NCI-H2029 (cell line): ENCODE data around the gene NHLRC1.

Experiments used
- DNase-seq: peaks from one replicate; lab custom pipeline; 2025; lab: John Stamatoyannopoulos, UW

The NHLRC1 gene

DNA sequence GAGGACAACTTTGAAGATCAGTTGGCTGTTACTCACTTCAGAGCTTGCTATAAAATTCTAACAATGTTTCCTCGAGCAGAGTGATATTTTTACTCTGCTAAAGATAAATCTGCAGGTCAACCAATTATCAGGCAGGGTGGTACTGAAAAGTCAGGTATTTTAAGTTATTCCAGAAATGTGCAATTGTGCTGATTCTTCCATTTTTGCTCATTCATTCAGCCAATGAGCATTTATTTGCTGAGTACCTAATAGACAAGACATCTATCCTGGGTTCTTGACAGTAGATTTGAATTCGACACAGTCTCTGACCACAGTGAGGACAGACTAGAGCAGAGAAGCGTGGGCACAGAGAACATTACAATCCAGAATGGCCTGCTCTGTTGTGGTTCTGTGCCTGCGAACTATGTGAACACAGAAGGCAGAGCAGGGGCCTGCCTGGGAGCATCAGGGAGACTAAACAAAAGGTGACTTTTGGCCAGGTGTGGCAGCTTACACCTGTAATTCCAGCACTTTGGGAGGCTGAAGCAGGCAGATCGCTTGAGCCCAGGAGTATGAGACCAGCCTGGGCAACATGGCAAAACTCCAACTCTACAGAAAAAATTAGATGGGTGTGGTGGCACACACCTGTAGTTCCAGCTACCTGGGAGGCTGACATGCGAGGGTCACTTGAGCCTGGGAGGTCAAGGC is 17.6 kb upstream of the NHLRC1 start:
- DNase-seq: no peak

DNA sequence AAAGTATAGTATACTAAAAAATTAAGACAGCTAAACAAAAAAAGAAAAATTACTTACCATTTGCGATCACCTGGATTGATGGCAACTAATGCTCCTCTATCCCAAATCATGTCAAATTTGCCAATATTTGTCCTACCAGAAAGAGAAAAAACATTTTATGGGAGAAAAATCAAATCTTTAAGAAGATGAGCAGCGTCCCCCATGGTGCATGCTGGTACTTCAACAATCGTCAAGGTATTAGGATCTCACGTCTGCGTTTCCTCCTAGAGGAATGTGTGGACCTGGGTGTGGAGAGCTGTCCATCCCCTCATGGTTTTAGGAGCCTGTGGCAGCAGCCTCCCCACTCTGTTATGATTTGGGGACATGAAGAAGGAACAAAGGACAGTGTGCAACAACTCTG is 16.4 kb upstream of the NHLRC1 start:
- no peak for DNase-seq

DNA sequence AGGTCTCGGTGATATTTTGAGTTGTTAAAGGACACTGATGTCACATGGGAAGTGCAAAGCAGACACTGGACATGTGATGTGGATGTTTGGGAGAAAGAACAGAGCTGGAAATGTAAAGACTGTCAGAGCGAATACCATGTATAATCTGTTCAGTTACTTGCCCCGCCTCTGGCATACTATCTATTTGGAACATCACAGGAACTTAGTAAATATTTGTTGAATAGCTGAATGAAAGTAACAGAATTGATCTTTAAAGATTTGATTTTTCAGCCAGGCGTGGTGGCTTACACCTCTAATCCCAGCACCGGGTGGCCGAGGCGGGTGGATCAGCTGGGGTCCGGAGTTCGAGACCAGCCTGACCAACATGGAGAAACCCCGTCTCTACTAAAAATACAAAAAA is 13.8 kb upstream of the NHLRC1 start:
- no peak for DNase-seq

DNA sequence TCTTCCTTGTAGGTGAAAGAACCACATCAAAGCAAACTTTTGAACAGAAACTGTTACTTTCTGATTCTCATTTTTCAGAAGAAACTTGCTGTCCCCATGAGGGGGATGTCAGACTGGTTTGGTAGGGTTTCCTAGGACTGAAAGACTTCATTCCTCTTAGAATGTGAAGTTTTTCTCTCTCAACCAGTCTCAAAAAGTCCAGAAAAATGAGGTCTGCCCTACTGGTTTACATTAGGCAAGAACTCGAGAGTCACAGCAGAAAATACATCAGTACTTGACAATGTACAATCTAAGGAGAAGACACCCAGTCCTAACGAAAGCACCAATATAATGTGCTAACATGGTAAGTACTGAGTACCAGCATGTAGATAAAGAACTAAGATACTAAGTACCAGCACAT is 12.7 kb upstream of the NHLRC1 start:
- no peak for DNase-seq

DNA sequence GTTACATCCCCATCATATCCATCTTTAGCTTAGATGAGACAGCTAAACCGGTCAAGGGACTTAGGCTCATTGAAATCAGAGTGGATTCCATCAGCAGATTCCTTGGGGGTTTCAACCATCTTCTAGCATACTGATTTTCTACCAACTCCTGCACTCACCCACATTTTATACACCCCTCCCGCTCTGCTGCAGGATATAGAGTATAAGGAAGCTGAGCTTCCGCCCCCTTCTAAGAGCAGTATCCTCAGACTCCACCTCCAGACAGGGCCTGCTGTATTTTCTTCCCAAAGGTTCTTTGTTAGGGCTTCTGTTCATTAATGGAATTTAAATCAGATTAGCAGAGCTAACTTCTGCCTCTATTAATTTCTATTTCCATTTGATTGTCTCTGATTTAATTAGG is 9.9 kb upstream of the NHLRC1 start:
- no peak for DNase-seq

DNA sequence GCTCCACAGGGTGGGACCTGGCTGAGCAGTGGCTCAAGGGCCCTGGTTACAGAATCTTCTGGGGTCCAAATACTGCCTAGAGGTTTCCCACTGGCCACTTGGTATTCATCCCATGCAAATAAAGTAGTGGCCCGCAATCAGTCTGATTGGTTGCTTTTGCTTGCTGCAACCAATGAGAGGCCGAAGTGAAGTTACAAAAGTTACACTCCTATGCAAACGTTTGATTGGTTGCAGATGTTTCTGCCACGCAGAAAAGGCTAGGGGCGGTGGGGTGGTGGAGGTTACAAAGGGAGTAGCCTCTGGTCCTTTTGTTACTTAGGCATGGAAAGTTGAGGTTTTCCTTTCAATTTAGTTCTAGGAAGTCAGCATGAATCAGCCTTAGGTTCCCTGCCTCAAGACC is 3.6 kb upstream of the NHLRC1 start:
- no peak for DNase-seq

DNA sequence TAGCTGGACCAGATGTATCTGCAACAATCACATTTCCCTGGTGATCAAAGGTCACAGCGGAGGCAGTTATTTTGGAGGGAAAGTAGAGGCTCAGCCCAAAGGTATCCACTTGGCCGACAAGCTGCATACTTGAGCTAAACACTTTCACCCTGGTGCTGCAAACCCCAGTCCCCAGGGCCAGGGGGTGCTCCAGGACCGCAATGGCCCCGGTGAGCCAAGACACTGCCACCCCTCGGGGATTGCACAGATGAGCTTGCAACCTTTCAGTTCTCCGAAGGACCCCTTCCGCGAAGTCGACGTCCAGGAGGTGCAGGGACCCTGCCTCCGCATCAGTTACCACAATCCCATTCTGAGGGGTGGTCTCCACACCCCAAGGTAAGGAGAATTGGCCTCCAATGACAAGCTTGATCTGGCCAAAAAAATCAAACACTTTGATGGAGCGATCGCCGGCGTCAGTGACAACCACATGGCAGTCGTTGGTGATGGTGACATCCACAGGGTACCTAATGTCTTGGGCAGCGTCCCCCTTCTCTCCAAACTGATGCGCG is 823 bp downstream of the NHLRC1 start:
- no peak for DNase-seq

DNA sequence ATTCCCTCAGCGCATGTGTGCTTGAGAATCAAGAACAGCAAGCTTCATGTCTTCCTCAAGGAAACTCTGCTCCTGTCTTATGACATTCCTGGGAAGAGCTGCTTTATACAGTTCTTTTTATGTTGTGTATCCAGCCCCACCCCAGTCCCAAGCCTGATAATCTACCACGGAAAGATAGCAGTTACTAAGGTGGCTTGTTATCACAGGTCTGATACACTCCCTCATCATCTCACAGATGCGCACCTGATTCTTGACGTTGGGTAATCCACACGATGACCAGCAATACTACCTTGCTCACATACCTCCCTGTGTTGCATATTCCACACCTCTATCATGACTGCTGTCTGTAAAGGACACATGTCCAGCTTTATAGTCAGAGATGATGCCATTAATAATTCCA is 3.2 kb downstream of the NHLRC1 start:
- DNase-seq: no peak

DNA sequence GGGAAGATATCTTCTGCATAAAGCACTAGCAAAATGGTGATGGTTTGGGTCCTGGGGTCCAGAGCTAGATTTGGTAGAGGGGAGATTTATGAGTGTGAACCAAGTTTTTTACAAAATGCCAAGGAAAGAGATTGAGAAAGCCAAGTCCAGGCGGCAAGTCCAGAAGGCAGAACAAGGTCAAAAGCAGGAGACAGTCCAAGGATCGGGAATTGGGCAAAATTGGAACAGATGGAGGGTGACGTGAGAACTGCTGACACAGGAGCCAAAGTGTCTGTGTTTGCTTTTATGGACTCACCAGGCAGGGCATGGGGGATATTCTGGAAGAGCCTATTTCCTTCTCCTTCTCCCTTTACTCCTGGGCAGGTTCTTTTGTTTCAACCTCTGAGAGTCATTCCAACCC is 4.1 kb downstream of the NHLRC1 start:
- DNase-seq: peak; percentile 47

DNA sequence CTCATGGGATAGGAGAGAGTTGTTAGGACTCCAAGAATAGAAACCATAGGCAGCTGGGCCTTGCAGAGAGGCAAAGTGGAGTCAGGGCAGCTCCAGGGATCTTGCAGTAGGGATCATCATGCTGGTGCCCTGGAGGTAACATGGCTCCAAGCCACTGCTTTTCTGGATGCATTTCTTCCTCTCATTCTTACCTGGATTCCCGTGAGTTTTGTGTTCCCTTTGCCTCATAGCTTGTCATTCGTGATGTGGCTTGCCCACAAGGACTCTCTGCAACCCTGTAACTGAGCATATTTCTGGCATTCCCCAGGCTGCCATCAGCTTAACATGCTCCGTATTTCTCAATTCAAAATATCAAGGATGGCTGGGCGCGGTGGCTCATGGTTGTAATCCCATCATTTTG is 5.3 kb downstream of the NHLRC1 start:
- no peak for DNase-seq

DNA sequence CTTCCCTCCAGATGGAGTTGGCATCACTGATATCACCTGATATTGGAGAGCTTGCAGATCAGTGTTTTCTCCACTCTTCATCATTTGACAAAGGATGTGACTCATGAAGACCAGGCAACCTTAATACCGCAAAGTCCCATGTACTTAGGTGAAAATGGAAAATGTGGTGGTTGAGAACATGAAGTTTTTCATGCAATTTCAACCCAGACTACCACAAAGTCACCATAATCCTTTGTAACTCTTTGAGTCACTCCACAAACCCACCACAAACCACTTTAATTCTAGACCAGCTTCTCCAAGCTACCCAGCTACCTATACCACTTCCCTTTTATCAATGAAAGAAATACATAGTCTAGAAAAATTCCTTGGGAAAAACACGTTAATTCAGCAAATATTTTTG is 7.1 kb downstream of the NHLRC1 start:
- DNase-seq: no peak

DNA sequence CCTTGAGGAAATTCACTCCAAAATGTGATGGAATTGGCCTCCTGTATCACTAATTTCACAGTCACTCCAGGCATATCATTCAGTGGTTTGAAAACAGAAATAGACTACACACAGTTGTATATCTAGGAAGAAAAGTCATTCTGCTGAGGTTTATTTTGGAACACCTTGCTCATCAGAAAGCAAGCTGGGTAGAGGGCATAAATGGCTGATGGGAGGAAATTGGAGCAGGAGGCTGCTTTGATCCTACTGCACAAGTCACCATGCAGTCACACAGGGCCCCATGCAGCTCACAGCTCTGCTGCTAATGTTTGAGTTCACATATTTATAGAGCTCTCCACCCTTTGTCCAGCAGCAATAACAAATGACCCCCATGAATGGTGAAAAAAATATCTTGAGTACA is 12.3 kb downstream of the NHLRC1 start:
- DNase-seq: no peak

DNA sequence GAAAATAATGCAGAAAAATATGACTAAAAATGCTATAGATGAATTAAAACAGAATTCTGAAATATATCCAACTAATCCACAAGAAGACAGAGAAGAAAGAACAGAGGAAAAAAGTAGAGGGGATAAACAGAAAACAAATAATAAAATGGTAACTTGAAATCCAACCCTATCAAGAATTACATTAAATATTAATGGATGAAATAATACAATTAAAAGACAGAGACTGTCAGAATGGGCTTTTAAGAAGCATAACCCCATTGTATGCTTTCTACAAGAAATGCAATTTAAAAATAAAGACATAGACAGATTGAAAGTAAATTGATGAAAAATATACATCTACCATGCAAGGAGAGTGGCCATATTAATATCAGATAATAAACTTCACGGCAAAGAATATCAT is 15.4 kb downstream of the NHLRC1 start:
- no peak for DNase-seq

DNA sequence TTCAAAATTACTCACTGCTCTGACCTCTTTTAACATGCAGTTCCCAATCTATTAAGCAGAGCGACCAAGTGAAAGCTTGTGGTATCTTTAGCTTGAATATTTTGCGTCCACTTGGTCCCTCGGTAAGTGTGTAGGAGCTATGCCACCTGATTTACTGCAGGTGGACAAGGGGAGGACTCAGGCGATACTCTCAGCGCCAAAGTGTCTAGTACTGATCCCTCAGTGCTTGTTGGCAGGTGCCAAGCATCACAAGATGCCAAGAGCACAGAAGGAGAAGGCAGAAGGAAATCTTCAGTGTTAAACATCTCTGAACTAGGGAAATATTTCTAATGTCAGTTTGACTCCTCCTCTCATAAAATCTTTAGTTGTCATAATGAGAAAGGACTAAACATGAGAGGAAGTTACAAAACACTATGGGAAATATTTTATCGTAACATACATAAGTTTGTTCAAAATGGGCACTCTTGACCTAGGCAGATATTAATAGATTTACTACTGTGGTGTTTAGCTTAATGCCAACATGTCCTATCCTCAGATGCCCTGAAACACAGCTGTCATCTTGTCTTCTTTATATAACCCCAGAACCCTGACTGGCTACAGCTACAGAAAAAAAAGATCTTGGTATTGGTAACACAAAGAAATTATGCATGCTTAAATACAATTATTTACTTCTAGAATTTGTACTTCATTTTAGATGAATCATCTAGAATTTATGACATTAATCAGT is 19.5 kb downstream of the NHLRC1 start:
- DNase-seq: no peak

DNA sequence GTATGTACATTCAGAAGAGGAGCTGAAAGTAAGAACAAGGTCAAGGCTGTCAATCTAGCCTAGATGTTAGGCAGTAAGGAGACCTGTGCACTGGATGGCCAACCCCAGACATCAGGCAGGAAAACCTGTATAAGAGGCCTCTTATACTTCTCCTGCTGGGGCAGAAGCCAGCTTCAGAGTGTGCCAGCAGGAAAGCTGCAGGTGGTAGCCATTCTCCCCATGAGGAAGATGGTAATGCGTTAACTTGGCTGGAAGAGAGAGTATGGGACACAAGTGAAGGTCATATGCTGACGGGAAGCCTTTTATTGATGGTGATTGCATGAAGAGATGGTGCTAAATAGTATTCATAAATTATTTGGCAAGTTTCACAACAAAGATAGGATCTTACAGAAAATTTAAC is 20.6 kb downstream of the NHLRC1 start:
- no peak for DNase-seq

DNA sequence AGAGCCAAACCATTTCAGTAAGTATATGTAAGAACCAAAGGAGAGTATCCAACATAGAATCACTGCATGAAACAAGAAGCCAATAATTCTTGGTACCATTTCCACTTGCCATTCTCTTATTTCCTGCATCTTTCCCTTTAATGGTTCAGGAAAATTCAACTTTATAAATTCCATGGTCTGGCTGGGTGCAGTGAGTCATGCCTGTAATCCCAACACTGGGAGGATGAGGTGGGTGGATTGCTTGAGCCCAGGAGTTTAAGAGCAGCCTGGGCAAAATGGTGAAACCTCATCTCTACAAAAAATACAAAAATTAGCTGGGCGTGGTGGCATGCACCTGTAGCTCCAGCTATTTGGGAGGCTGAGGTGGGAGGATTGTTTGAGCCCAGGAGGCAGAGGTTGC is 21.2 kb downstream of the NHLRC1 start:
- DNase-seq: no peak

DNA sequence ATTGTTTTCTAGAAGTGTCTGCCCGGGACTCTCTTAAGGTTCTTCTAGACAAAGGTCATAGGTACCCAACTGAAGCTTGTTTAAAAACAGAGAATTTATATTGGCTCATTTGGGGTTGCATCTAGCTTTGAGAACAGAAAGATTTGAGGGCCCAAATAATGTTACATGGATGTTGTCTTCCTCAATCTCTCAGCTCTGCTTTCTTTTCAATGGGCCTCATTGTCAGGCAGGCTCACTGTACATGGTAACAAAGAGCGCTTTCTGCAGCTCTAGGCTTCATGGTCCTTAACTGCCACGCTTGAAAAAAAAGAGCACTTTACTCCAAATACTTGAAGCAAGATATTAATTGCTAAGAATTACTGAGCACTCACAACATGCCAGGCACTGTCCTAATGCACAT is 22.2 kb downstream of the NHLRC1 start:
- no peak for DNase-seq

DNA sequence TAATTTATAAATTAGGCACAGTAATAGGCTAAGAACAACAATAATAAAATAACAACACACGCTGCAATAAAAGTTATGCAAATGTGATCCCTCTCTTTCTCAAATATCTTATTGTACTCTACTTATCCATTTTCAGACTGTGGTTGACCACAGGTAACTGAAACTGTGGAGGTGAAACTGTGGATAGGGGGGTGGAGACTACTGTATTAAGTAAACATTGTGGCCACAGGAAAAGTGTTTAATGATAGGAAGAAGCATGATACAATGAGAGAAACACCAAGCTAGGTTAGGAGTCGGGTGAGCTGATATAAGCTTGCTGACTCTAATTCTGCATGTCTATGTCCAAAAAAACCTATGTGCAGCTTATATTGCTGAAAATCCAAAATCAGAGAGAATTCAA is 23.0 kb downstream of the NHLRC1 start:
- DNase-seq: no peak

DNA sequence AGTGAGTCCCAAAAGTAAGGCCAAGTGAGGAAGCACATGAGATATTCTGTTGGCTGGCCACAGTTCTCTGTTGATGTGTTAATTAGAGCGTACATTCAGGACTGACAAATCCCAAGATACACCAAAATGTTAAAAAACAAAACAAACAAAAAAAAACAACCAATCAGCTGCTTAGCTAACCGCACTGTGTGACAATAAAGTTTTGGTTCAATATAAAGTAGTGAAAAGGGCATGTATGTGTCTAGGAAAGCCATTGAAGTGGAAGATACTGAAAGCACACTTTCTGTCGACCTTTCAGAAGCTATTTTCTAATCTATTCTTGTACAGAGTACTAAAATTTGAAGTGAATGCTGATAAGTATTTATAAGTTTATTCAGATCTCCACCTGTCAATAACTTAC is 26.1 kb downstream of the NHLRC1 start:
- no peak for DNase-seq

DNA sequence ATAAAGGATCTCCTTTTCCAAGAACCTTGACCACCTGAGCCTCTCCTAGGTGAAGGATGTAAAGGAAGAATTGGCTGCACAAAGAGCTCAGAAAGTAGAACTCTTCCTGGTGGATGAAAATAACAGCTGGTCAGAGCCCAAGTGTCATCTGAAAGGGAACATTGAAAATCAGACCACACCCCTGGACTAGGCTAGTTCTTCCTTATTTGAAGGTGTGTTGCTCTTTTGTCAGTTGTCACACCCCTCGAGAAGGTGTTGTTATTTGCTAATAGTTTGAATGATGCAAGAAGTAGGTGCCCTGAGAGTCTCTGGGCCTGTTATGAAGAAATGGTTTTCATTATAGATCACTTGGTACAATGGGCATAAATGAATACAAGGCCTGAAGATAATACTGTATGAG is 31.1 kb downstream of the NHLRC1 start:
- no peak for DNase-seq

DNA sequence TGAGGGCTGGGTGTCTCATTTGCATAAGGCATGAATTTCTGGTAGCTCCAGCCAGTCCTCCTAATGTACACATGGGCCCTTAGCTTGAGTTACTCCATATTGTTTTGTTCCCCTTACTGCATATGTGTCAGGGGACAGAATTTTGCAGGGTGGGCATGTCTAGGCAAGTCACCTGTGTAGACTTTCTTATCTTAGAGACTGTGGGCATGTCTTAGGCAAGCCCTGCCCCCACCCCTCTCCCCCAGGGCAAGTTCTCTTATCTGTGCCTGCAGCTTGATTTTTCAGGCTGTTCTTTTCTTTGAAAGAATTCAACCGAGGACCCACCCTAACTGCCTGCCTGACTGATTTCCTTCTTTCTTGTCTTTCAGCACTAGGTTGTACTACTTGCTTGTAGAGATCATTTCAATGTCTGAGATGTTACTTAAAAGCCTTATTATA is 32.1 kb downstream of the NHLRC1 start:
- DNase-seq: no peak

DNA sequence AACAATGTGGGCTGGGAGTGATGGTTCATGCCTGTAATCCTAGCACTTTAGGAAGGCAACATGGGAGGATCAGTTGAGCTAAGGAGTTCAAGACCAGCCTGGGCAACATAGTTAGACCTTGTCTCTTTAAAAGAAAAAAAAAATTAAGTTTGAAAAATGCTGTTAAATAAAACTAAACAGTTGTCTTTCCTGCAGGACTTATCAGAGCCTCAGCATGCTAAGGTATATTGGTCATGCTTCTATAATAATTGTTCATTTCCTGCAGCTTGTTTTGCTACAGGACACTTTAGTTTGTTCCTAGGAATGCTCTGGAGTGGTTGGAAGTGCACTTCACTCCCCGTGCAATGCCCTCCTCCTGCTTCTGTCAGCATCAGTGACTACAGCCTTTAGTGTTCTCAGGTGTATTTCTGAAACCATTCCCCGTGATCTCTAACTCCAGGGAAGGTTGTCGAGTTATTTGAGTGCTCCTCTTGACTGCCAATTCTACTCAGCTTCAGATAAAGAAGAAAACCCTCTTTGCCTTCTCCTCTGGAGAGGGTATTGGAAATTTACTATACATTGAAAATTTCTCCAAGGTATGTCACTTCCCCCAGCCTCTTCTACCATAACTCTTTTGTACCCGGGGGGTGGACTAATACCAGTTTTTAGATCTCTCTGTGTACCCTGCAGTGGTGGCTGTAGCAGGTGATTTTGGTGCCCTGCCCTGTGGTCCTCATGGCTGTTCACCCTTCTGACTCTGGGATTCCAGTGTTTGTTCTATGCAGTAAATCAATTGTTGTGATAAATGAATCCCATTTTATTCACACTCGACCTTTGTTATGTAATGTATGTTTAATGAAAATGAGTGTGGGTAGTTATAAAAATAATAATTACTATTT is 33.8 kb downstream of the NHLRC1 start:
- peak; percentile 26 for DNase-seq
